Stimulated activated CD4-positive, alpha-beta T cell treated with anti-CD3 and anti-CD28 coated beads, Interleukin-12 subunit alpha, Interleukin-12 subunit beta, amount 100 ng/mL, for 48 hours (primary cell): Measurements from ENCODE around the gene CCDC192.
"Not testable (repeated sequence)": the region's sequence is repeated elsewhere in the genome, so short reads cannot be mapped to it uniquely, and the experiment has no call there.

Source experiments
- DNase-seq, 3 donors: peaks; one replicate each; pipeline ENCODE4 v3.0.0-alpha.2; 2020; ENCODE audit warnings: low read depth in 2 of 3, low spot score in 1 of 3

The CCDC192 gene

DNA sequence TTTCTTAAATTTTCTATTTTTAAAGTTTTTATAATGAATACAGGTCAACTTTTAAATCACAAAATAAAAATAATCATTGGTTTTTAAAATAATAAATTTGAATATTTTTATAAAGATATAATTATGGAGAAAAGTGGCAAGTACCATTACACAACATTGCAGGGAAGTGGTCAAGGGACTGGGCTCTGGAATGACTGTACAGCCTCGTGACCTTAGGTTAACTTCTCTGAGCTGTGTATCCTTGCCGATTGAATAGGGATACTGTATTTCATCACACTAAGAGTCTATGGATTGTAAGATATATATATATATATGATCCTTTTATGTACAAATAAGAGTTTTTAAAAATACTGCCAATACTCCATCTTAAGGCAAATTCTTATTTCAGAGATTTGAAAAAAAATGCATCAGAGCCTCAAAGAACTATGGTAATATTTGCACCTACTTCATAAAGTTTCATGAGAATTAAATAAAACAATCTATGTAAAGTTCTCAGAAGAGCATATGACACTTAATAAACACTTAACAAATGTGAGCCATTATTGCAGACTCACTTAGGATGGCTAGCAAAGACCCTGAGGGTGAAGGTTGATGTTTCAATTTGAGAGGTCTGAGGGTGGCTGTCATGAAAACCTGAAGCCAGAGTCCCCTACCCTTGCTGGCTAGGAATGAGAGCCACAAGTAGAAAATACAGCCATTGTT lies 136.5 kb downstream of the CCDC192 start:
- no peak for DNase-seq

DNA sequence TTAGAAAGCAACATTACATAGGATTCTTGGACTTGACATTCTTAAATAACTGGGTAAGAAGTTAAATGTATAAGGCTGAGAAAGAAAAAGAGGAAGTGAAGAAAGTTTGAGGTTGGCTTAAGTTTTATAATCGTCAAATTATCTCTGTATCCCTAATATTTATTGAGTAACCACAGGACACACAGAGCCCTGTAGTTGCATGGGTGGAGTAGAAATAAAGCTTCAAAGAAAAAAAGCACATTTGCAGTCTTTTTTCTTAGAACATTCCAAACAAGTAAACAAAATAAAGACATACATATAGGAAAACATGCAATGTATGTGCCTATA lies 137.0 kb downstream of the CCDC192 start:
- DNase-seq: no peak

DNA sequence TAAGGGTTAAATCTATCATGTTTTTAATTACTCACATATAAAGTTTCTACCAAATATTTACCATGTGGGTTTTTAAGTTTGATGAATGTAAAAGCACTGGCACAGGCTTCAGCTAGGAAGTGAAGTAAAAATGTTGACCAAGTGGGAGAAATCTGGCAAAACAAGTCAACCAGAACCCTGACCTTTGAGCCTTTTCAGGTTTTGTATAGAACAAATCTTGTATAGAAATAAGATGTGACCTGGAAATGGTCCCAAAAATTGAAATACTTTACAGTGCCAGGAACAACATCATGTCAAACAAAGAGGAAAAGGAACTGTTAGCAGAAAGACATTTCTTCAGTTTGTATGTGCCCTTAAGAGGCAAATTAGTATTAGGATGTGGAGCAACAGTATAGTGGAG lies 137.6 kb downstream of the CCDC192 start:
- DNase-seq: no peak

DNA sequence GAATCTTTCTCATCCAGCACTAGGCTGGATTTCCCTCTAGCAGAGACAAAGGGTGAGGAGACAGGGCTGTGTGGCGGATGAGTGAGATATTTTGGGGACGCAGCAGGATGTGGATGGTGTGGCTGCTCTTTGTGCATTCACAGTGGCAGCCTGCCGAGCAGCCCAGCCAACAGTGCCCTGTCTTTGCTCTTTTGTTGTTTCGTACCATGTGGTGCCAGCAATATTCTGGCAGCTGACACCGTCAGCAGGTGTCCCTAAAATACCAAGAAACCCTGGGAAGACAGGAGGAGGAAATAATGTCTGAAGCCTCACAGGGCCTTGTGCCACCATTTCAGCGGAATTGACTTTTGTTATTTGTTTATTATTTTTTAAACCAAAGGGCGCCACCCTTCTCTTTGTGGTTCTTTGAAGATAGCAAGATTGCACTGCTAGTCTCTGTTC lies 141.4 kb downstream of the CCDC192 start:
- no peak for DNase-seq

DNA sequence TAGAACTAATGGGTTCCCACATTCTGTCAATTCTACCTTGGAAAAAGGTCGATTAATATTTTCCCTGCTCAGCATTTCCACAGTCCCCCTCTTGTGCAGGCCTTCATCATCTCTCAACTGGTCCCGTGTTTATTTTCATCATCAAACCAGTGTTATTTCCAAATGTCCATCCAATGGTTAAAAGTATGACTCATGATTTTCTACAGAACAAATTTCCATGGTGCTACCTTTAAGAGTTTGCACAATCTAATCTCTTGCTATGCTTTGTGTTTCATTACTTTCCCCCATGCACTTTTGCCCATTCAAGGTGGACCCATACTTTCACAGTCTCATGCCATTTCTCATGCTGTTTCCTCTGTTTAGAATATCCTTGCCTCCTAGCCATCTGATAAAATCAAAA lies 143.7 kb downstream of the CCDC192 start:
- DNase-seq: no peak

DNA sequence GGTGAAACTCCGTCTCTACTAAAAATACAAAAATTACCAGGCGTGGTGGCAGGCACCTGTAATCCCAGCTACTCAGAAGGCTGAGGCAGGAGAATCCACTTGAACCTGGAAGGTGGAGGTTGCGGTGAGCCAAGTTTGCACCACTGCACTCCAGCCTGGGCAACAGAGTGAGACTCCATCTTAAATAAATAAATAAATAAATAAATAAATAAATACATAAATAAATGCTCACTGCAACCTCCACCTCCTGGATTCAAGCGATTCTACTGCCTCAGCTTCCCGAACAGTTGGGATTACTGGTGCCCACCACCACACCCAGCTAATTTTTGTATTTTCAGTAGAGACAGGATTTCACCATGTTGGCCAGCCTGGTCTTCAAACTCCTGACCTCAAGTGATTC lies 144.4 kb downstream of the CCDC192 start:
- not testable (repeated sequence) for DNase-seq

DNA sequence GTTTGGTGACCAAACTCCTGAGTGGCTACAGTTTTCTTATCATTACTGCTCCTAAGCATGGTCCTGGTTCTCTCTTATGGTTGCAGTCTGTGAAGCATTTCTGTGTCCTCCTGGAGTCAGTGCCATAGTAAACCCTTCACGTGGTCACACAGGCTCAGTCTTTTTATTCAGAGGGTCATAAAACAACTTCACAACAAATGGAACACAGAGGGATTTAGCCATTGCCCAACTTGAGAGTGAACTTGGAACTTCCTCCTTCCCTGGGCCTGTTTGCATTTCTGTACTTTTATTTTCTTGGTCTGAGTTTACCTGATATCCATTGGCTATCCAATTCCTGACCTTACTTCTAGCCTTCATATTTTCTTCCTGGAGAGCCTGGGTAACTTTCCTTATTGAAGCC lies 144.9 kb downstream of the CCDC192 start:
- no peak for DNase-seq

DNA sequence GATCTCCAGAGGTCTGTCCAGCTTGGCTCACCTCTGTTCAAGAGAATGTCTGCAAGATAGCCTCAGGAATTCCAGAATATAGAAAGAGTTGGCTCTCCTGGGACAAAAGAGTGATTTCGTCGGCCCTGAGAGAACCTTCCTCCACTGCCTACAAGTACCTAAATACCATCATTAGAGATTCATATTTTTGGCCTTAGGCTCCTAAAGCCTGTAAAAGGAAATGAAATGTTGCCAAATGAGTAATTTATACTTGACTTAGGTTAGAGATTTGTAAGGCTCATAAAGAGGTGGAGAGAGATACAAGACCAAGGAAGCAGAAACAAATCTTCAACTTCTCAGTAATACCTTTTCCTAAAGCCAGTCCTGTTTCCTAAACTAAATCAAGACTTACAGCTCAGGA lies 146.2 kb downstream of the CCDC192 start:
- DNase-seq: no peak

DNA sequence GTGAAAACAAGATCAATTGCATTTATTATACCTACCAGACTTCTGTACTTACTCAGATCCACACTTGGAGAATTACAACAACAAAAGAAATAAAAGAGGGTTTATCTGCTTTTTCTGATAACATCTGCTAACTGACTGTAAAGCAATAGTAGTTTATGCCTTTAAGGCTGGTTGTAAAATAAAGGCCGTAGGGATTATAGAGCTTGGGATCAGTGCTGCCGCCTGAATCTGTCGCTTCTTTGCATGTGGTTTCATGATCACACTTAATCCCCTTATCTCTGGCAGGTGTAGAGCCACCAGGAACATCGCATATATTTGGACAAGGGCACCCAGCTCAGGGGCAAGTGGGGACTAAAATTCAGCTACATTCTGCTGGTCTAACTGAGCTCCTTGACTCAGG lies 146.7 kb downstream of the CCDC192 start:
- no peak for DNase-seq

DNA sequence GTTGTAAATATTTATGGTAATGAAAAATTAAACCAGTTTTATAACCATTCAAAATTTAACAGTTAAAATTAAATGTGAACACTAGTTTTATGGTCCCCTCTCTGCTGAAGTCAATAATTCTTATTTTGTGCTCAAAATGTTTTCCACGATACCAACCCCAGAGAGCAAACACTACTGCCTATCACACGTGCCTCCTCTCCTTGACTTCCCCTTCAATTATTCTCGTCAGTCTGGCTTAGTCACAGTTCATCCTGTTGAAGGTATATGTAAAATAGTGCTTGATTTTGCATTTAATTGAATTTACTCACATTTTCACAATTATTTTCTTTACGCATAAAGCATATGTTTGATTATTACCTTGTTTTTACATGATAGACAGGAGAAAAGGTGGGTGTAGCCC lies 148.8 kb downstream of the CCDC192 start:
- DNase-seq: no peak

DNA sequence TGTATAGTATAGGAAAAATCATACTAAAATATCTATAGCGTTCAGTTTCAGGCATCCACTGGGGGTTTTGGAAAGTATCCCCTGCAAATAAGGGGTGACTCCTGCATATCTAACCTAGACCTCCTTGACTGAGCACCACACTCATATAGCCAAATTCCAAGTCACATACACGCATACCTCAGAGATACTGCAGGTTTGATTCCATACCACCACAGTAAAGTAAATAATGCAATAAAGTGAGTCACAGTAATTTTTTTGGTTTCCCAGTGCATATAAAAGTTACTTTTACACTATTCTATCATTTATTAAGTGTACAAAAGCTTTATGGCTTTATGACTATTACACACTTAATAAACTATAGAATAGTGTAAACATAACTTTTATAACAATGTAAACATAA lies 151.3 kb downstream of the CCDC192 start:
- no peak for DNase-seq

DNA sequence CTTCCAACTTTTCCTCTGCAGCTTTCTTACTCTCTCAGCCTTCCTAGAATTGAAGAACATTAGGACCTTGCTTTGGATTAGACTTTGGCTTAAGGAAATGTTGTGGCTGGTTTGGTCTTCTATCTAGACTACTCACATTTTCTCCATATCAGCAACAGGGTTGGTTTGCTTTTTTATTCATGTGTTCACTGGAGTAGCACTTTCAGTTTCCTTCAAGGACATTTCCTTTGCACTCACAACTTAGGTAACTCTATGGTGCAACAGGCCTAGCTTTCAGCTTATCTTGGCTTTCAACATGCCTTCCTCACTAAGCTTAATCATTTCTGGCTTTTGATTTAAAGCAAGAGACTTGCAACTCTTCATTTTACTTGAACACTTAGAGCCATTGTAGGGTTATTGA lies 153.1 kb downstream of the CCDC192 start:
- DNase-seq: no peak

DNA sequence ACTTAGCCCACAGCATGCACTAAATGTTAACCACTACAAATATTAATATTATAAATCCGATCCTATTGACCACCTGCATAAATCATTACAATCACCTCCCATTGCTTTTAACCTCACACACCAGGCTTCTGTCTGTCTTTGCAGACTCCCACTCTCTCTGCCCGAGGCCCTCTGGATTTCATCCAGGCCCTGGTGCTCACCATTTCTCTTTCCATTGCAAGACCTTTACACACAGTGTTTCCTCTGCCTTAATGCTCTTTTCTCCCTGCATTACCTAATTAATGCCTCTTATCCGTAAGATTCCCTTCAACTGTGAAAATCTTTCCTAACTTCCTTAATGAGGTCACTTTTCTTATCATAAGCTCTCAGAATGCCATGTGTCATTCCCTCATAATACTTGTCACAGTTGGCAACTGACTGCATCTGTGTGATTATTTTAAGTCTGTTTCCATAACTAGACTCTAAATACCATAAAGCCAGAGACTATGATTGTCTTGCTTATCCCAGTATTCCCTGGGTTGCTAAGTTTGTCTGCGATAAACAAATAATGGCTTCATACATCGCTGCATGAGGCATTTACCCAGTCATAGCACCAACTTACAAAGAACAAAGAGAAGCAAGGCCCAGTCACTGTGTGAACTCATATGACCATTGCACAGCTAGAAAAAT lies 155.1 kb downstream of the CCDC192 start:
- DNase-seq: no peak

DNA sequence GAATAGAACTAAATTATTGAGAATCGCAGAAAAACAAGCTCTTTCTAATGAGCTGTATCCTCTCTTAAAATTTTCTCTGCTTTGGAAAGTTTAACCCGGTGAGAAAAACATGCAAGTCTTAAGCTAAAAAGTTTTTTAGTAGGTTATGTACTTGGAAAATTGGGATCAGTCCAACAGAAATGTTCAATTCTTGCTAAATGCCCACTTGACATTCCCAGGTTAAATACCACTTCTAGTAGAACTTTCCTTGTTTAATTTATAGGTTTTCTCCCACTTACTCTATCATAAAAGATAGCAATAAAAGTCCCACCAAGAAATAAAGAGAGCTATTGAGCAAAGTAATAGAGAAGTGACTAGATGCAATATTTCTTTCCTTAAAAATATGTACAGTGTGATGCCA lies 157.1 kb downstream of the CCDC192 start:
- no peak for DNase-seq

DNA sequence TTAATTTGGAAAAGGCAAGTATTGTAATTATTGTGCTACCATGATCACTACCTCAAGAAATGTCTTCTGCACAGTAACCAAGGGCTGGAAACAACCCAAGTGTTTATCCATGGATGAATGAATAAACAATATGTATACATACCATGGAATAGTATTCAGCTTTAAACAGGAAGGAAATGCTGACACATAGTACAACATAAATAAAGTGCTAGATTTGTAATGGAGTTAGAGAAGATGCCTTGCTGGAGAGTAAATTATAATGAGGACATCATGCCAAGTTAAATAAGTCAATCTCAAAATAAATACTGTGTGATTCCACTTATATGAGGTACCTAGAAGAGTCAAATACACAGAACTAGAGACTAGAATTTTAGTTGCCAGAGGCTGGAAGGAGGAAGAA lies 160.0 kb downstream of the CCDC192 start:
- no peak for DNase-seq

DNA sequence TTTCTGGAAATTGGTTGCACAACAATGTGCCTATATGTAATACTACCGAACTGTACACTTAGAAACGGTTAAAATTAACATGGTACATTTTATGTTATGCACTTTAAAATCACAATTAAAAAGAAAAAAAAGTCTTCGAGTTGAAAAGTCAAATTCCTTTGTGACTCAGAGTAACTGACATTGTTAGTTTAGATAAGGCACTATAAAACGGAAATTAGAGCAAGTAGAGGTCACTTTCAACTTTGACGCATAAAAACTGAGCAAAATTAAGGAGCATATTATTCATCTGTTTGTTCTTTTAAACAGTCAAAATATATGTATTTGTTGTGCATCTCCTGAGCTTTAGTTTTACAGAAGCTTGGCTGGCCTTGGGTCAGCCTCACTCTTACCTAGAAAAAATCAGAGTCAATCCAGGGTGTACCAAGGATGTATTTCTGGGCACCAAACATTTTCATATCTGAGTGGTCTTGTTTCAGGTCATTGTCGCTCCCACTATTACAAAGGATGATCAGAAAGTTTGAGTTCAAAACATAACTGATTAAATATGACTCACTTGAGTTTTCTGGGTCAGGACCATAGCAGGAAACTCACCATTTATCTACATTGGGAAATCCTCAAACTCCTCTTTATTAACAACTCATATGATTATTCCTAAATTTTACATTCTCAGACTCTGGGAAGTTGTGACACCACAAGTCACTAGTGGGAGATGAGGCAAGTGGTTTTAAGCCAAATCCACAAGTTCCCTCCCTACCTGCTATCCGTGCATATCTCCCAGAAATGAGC lies 160.6 kb downstream of the CCDC192 start:
- no peak for DNase-seq

DNA sequence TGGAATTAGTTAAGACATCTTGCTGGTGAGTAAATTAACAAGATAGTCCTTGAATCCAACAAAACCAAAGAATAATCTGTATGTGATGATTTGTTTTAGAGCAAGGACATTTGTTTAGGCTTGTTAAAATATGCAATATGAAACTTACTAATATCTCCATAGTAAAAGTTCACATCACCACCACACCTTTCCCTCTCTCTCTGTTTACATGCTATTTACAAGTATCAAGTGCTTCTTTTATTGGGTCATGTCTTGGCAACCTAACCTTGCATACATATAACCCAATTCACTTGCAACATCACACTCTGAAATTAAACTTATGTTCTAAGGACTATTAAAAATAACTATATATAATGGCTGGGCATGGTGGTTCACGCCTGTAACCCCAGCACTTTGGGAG lies 161.3 kb downstream of the CCDC192 start:
- DNase-seq: no peak

DNA sequence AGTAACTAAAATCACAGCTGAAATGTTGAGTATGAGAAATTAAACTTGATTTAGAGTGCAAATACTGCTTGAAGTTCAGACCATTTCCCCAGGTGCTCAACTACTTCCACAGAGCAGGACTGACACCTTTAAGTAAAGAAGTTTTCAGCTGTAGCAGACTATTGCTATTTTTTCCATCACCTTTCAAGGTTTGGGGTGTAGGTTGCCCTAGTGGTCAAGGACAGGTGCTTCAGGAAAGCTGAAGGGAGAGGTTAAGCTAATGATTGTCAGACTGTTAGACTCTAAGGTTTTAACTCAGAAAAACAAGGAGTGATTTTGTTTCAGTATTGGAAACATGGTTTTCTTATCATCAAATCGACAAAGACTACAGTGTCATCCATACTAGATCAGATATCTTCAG lies 162.1 kb downstream of the CCDC192 start:
- no peak for DNase-seq

DNA sequence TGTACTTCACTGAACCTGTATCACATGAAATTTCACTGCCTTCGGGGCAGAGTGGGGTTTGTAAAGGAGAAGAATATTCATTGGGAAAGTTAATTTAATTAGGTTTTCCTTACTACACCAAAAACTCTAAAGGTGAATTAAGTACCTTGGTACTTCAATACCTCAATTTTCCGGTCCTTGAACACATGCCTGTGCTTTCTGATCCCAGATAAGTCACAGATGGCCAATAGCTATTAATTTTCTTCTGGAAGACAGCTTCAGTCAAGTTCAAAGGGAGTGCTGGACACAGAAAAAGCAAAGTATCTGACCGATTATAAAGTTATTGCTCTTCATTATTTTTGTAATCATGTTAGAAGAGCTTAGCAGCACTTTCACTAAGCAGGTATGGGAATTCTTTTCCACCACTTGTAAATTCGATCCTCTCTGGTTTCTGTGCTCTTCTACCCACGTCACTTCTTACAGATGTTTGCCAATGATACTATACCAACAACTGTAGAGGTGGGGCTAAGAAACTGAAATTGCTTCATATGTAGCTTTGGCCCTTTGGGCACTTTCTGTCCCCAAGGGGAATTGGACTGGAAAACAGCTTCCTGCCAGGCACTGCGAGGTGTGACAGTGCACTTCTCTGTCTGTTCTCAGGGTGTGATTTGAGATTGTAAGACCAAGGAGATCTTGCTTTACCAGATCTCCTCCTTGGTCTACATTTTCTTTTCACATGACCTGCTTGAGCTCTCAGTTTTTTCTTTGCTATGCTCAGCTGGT lies 164.0 kb downstream of the CCDC192 start:
- DNase-seq: no peak

DNA sequence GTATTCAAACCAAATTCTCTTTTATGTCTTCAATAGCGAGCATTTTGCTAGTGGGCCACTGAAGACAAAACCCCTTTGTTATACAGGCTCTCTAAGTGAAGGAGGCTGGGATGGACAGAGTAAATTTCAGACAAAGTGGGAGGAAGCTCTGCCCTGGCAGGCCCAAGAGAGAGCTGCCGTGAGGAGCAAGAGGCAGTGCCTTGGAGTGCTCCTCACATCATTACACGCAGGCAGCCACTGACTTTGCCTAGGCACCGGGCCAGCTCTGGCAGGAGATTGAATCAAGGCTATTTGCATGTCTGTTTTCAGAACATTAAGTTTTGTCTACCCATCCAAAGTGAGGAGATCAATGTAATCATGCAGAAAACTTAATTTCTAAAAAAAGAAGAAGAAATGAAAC lies 167.7 kb downstream of the CCDC192 start:
- DNase-seq: no peak

DNA sequence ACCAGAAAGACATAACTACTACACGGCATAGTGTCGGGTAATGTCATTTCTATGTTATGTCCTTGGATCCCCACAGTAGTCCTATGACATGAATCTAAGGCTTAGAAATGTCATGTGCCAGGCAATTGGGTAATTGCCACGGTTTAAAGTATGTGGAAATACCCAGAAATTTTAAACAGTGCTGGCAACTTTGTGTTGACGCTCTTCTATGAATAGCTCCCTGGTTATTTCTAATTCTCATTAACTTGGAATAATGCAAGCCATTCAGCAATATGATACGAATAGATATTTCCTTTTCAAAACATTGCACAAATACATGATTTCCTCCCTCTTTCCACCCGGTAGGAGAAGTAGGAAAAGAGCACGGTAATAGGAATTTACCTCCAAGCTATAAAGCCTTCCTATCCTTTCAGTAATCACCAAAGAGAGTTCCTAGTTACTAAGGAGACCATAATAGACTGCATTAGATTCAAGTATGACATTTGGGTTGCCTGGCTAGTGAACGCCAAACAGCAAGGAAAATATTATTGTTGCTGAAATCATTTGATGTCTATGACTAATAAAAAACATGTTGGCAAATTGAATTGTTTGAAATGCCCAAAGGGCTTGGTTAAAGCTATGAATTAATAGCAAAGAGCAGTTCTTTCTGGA lies 168.4 kb downstream of the CCDC192 start:
- DNase-seq: no peak
